Keratinocyte (primary cell): ENCODE data around the gene FBXL13. TPM values are rescaled to one million over a fixed set of nuclear protein-coding genes. Genes with fewer than 3 reads are reported as not detected.

ENCODE experiments used
- DNase-seq: peaks from one replicate; pipeline ENCODE4 v3.0.0-alpha.2; 2011; ENCODE audit warnings: low read depth, missing footprints, low spot score
- FAIRE-seq: peaks from 2 replicates; lab custom pipeline; 2011; peaks lifted over from hg19 to GRCh38; lab: Jason Lieb, UNC
- H2AFZ ChIP-seq: 2 replicates; pipeline ENCODE4 v1.6.0; 2012; ENCODE audit warnings: low read length, control low read depth, inconsistent platforms; ENCODE audit not compliant: control insufficient read depth
- H3K27ac ChIP-seq: 2 replicates; pipeline ENCODE4 v1.5.1; 2011; ENCODE audit warnings: low read length; ENCODE audit not compliant: control insufficient read depth, insufficient read depth
- H3K27me3 ChIP-seq: 3 replicates; pipeline ENCODE4 v1.6.0; 2011; ENCODE audit warnings: low read length; ENCODE audit not compliant: control insufficient read depth, insufficient read depth; ENCODE audit errors: extremely low read depth
- H3K36me3 ChIP-seq, 2 experiments: 2 replicates in 1 of 2; 3 replicates in 1 of 2; pipeline ENCODE4 v1.5.1; 2011; ENCODE audit warnings: low read length in 2 of 2, mild to moderate bottlenecking in 1 of 2; ENCODE audit not compliant: control insufficient read depth in 2 of 2, insufficient read depth in 2 of 2; ENCODE audit errors: extremely low read depth in 1 of 2
- H3K4me1 ChIP-seq: 3 replicates; pipeline ENCODE4 v1.5.1; 2011; ENCODE audit warnings: low read length; ENCODE audit not compliant: control insufficient read depth, insufficient read depth; ENCODE audit errors: extremely low read depth
- H3K4me2 ChIP-seq: 3 replicates; pipeline ENCODE4 v1.6.0; 2011; ENCODE audit warnings: low read depth, low read length; ENCODE audit not compliant: control insufficient read depth, insufficient read depth; ENCODE audit errors: extremely low read depth
- H3K4me3 ChIP-seq, 3 experiments: fragments of 200-600 bp in 1 of 3; sonication (generic) in 1 of 3; 2 replicates in 2 of 3; 3 replicates in 1 of 3; pipeline ENCODE4 v1.5.1; 2011 to 2016; ENCODE audit warnings: low read length in 3 of 3, mild to moderate bottlenecking in 3 of 3, control low read depth in 2 of 3, inconsistent platforms in 1 of 3, low read depth in 1 of 3, mixed read lengths in 1 of 3, mixed run types in 1 of 3, moderate library complexity in 1 of 3; ENCODE audit not compliant: control insufficient read depth in 2 of 3, insufficient read depth in 2 of 3; ENCODE audit errors: extremely low read depth in 1 of 3
- H3K79me2 ChIP-seq: 2 replicates; pipeline ENCODE4 v1.6.0; 2012; ENCODE audit warnings: low read length; ENCODE audit not compliant: control insufficient read depth, insufficient read depth
- H3K9ac ChIP-seq: 3 replicates; pipeline ENCODE4 v1.6.0; 2011; ENCODE audit warnings: low read length; ENCODE audit not compliant: control insufficient read depth, insufficient read depth; ENCODE audit errors: extremely low read depth
- H3K9me1 ChIP-seq: 3 replicates; pipeline ENCODE4 v1.6.0; 2011; ENCODE audit warnings: low read length; ENCODE audit not compliant: control insufficient read depth, insufficient read depth; ENCODE audit errors: extremely low read depth
- H3K9me3 ChIP-seq: 2 replicates; pipeline ENCODE4 v1.5.1; 2012; ENCODE audit warnings: low read depth, low read length; ENCODE audit not compliant: control insufficient read depth
- H4K20me1 ChIP-seq: 3 replicates; pipeline ENCODE4 v1.6.0; 2011; ENCODE audit warnings: low read length; ENCODE audit not compliant: control insufficient read depth, insufficient read depth; ENCODE audit errors: extremely low read depth
- EZH2 ChIP-seq: IDR thresholded peaks from one replicate; pipeline ENCODE4 v1.6.1; 2012; ENCODE audit warnings: inconsistent platforms, mild to moderate bottlenecking, low read length, moderate library complexity
- dilution Hi-C: fragments of 300-500 bp; cut with MboI; formaldehyde crosslinking; loops from one replicate; pipeline ENCODE4 v1.7.0; 2020; ENCODE audit warnings: low sequenced_read_pairs; ENCODE audit not compliant: extremely low pct_ligation_motif_present
- polyA plus RNA-seq, 5 experiments: library from polyadenylated mRNA; depleted of rRNA in 3 of 5; stranded (reverse) in 3 of 5; stranded (forward) in 1 of 5; unstranded in 1 of 5; fragments of >200 nt; gene quantifications; 1 replicate in 1 of 5; 2 replicates in 3 of 5; 3 replicates in 1 of 5; pipeline versions ENCODE4 v1.2.1 to v1.2.3, GENCODE V29; 2011 to 2012; ENCODE audit warnings: missing spikeins in 2 of 5, low read depth in 1 of 5, low replicate concordance in 1 of 5
- TF ChIP-seq, protein P1 (sequence below), 3 experiments: IDR thresholded peaks in 1 of 3; conservative IDR thresholded peaks in 1 of 3; optimal IDR thresholded peaks in 1 of 3; 2 replicates in 2 of 3; 3 replicates in 1 of 3; pipeline versions ENCODE3 to v1.5.1; 2011; ENCODE audit warnings: low read length in 3 of 3, mild to moderate bottlenecking in 3 of 3, moderate library complexity in 2 of 3, control low read depth in 1 of 3, inconsistent platforms in 1 of 3; ENCODE audit not compliant: insufficient read depth in 2 of 3; ENCODE audit errors: extremely low read depth in 1 of 3

FBXL13 gene
- polyA plus RNA-seq, 1 donor (not counting 4 experiments of a cell fraction or from before 2014, with no cell fraction given), result 0.20 TPM

GRCh38 chr7:102925976-102926782 is 148.4 kb downstream of the FBXL13 start:
- no peaks in the 10 kb centered on the region for H3K9me3 ChIP-seq
- DNase-seq (no peak), FAIRE-seq (no peak)
- no peak for TF ChIP-seq EZH2
- TF ChIP-seq, protein P1, sequence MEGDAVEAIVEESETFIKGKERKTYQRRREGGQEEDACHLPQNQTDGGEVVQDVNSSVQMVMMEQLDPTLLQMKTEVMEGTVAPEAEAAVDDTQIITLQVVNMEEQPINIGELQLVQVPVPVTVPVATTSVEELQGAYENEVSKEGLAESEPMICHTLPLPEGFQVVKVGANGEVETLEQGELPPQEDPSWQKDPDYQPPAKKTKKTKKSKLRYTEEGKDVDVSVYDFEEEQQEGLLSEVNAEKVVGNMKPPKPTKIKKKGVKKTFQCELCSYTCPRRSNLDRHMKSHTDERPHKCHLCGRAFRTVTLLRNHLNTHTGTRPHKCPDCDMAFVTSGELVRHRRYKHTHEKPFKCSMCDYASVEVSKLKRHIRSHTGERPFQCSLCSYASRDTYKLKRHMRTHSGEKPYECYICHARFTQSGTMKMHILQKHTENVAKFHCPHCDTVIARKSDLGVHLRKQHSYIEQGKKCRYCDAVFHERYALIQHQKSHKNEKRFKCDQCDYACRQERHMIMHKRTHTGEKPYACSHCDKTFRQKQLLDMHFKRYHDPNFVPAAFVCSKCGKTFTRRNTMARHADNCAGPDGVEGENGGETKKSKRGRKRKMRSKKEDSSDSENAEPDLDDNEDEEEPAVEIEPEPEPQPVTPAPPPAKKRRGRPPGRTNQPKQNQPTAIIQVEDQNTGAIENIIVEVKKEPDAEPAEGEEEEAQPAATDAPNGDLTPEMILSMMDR (optimal IDR thresholded peaks at IDR 0.05 in 1 of 3, IDR thresholded peaks at IDR 0.05 in 1 of 3, conservative IDR thresholded peaks at IDR 0.05 in 1 of 3; ENCODE audit: extremely low read depth in 1 of 3, insufficient read depth in 2 of 3, low read length in 3 of 3), result no peak
- H3K9ac ChIP-seq, result no peak overlapping the region
- H3K4me2 ChIP-seq, result no peak overlapping the region
- dilution Hi-C loops, result no loop called here
- no peaks in the 10 kb centered on the region for H4K20me1 ChIP-seq
- no peak overlapping the region for H2AFZ ChIP-seq
- peaks cover 4% of the 10 kb centered on the region for H3K4me1 ChIP-seq
- no peaks in the 10 kb centered on the region for H3K9me1 ChIP-seq
- H3K27ac ChIP-seq, result no peak overlapping the region
- no peaks in the 10 kb centered on the region for H3K27me3 ChIP-seq
- no peak overlapping the region for H3K4me3 ChIP-seq
- no peaks in the 10 kb centered on the region for H3K36me3 ChIP-seq
- H3K79me2 ChIP-seq, result no peaks in the 10 kb centered on the region

GRCh38 chr7:102918845-102919244 is 155.8 kb downstream of the FBXL13 start:
- no peaks in the 10 kb centered on the region for H3K9me3 ChIP-seq
- H3K27me3 ChIP-seq, result no peaks in the 10 kb centered on the region
- H3K9me1 ChIP-seq, result no peaks in the 10 kb centered on the region
- no peak overlapping the region for H2AFZ ChIP-seq
- no peaks in the 10 kb centered on the region for H3K79me2 ChIP-seq
- no peak overlapping the region for H3K4me2 ChIP-seq
- H3K27ac ChIP-seq, result no peak overlapping the region
- H3K36me3 ChIP-seq, result no peaks in the 10 kb centered on the region
- DNase-seq (no peak), FAIRE-seq (no peak)
- H4K20me1 ChIP-seq, result no peaks in the 10 kb centered on the region
- dilution Hi-C loops, result no loop called here
- H3K4me3 ChIP-seq, result no peak overlapping the region
- H3K4me1 ChIP-seq, result peaks cover 9% of the 10 kb centered on the region
- TF ChIP-seq EZH2, result no peak
- TF ChIP-seq, protein P1 (optimal IDR thresholded peaks at IDR 0.05 in 1 of 3, IDR thresholded peaks at IDR 0.05 in 1 of 3, conservative IDR thresholded peaks at IDR 0.05 in 1 of 3; ENCODE audit: extremely low read depth in 1 of 3, insufficient read depth in 2 of 3, low read length in 3 of 3), result no peak
- no peak overlapping the region for H3K9ac ChIP-seq
